IPS DF 4.7 (cell line): Measurements from ENCODE around the gene CDC20B.
"Not testable (repeated sequence)": the region's sequence is repeated elsewhere in the genome, so short reads cannot be mapped to it uniquely, and the experiment has no call there.

ENCODE experiments used
- DNase-seq: peaks from one replicate; pipeline ENCODE4 v3.0.0-alpha.2; 2013; ENCODE audit warnings: low spot score; ENCODE audit errors: extremely low read depth

Gene CDC20B

DNA sequence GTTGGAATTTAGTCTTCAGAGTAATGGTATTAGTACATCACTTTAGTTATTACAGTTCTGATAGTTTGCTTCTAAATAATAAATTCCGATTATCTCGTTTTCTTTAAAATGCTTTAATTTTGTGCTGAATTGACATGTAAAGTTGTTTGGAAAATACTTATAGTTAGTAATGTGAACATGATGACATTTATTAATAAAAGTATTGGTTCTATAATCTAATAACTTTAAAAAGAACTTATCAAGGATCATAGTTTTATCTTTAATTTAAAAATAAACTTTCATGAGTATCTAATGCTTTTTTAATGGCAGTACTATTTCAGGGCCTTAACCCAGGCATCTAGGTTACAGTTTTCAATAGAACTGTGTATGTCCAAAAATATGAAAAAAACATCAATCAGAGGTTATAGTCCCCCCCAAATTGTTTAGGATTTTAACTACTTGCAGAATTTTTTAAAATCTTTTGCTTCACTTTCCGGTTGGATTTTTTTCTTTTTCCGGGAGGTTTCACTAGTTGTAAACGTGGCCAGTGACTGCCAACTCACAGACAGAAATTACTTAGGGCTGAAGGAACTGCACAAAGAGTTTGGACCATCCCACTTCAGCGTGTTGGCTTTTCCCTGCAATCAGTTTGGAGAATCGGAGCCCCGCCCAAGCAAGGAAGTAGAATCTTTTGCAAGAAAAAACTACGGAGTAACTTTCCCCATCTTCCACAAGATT is 12.3 kb downstream of the CDC20B start:
- DNase-seq = no peak

DNA sequence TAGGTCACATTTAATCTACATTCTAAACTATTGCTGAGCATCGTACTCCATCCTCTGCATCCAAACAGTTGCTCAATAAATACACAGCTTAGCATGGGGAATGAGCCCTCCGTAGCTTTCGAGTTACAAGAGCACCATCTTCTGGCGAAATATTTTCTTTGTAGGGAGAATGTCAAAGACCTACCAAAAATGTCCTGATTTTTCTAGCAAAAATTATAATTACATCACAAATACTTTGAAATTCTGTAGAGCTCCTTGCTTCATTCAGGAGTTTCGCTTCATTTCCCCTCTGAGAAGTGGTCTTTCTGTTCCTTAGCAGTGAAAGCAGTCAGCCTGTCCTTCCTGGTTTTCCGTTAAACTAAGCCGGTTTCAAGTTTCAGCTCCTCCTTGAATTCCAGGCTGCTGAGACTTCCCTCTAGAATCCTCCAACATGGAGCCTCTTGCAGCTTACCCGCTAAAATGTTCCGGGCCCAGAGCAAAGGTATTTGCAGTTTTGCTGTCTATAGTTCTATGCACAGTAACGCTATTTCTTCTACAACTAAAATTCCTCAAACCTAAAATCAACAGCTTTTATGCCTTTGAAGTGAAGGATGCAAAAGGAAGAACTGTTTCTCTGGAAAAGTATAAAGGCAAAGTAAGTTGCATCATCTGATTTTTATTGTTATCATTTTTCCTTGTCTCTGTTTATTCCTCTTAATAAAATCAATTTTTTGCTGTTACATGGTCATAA is 13.0 kb downstream of the CDC20B start, which contains the start of gene GPX8:
GPX8 (plus strand) TSS at position 409 of the 730 bp plus-strand sequence; CDS start at position 431, 22 bp downstream.
- no peak for DNase-seq

DNA sequence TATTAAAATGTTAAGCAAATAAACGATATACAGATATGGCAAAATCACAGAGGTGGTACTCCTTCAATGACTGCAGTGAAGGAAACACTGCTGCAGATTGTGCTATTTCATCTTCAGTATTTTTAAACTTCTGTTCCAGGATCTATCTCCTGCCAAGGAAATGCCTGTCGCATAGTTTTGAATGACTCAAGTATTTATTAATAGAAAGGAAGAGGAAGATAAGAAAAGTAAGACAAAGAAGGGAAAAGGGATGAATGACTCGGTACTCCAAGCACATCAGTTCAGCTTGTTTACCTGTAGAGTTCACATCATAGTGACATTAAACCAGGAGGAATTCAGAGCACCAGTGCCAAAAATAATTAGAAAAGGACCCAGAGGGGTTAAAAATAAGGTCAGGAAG is 18.1 kb downstream of the CDC20B start:
- DNase-seq = no peak

DNA sequence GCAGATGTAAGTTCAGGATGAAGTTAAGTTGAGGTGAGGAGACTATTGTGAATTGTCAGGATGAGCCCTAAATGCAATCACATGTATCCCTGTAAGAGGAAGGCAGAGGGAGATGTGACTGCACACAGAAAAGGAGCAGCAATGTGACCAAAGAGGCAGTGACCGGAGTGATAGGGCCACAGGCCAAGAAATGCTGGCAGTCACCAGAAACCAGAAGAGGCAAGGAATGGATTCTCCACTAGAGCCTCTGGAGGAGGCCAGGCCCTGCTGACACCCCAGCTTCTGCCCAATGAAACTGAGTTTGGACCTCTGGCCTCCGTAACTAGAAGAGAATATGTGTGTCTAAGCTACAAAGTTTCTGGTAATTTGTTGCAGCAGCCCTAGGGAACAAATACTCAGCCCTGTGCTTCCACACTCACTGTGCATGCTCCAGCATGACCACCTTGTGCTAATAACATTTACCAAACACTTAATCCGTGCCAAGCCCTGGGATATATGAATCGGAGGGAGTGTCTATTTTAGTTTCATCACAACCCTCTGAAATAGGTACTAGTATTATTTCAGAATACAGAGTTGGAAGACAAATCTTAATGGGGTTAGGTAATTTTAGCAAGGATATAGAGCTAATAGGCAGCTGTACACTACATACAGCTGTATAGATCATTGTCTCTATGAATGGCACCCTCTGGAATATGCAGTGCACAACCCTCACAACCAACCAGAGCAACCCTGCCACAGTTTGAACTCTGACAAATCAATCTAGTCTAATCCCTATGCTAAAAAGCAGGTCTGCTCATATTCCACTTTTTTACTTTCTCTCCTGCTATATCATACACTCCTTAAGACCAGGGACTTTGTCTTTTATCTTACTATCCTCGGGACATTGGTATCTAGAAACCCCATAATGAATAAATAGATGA is 20.8 kb downstream of the CDC20B start:
- DNase-seq = no peak

DNA sequence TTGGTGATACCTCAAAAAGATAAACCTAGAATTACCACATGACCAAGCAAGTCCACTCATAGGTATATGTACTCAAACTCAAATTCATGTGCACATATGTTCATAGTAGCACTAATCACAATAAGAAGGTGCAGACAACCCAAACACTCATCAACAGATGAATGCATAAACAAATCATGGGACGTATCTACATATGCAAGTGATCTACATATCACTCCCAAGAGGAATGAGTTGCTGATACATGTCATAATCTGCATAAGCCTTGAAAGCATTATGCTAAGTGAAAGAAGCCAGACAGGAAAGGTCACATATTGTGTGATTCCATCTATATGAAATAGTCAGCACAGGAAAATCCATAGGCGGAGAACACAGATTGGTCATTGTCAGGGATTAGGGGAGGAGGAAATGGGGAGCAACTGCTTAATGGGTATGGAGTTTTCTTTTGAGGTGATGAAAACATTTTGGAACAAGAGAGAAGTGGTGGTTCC is 23.6 kb downstream of the CDC20B start:
- no peak for DNase-seq

DNA sequence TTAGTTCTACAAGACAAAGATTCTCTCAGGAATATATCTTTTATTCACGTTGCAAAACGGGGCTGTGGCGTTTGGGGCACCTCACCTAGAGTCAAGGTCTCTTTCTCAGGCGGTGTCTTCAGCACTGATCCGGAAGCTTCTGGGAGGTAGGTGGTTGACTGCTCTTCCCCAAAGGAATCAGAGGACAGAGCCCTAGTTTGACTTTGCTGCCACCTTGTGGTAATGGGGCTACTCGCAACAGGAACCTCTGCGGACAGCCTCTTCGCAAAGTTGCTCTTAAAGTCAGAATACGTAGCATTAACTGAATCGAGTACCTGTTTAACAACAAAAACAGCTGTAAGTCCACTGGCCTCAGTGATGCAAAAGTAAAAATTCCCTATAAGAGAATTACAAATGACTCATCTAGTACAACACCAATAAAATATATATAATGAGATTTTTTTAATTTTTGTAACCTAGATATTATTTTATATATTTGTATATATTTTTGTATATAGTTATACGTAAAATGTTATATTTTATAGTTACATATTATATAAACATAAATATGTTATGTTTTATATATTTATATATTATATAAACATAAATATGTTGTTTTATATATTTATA is 26.3 kb downstream of the CDC20B start:
- peak; percentile 92 for DNase-seq

DNA sequence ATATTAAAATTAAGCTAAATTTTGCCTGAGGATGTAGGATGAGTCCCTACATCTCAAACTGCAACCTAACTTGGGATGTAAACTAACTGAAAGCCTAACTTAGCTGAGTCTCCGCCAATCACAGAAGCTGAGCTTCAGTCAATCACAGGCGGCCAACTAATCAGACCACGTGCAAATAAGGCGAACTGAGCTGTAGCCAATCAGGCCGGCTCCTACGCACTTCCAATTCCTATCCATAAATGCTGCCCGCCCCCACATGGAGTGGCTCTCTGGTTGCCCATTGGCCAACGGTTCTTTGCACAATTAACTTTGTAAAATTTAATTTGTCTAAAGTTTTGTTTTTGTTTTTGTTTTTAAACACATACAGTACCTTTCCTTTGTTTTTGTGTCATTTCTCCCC is 26.9 kb downstream of the CDC20B start:
- DNase-seq = no peak

DNA sequence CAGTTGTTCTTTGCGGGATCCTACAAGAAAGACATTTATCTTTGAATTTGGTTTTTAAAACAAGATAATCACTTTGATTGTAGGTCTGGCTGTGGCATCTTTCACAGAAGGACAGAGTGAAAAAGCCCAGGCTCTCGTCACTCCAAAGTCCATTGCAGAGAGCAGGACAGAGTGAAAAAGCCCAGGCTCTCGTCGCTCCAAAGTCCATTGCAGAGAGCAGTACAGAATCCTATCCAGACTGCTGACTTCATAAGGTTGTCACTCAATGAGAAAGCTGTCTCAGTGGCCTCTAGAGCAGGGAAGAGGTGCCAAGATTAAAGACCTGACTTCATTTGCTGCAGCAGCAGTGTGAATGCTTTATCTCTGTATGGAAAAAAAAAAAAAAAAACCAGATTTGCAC is 29.4 kb downstream of the CDC20B start:
- no peak for DNase-seq

DNA sequence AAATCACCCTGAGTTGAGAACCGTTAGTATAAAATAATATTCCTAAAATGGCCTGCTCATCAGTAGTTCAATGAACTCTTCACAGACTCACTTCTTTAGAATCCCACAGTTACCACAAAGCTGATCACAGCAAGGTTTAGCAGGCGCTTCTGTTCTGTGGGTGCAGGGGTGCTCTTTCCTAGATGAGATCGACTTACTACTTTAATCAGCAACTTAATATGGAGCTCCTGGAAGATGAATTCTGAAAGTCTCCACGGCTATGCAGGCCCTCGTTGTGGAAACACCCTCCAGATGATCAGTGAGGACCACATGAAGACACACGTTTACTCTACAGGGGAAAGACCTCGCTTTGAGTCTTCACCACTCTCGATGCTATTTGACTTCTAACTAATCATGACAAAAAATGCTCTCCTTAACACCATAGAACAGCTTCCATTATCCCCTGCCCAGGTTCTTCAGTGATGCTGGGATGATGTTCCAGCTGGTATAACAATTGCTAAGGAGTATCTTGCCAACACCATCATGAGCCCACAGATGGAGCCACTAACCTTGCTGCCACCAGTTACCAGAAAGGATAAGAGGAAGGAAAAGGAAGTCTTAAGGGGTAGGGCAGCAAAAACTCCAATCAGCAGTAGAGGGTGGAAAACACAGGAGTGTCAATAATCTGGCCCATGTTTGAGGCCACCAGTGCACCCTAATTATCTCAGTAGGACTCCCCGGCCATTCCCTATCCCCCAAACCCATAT is 30.9 kb downstream of the CDC20B start:
- DNase-seq = no peak

DNA sequence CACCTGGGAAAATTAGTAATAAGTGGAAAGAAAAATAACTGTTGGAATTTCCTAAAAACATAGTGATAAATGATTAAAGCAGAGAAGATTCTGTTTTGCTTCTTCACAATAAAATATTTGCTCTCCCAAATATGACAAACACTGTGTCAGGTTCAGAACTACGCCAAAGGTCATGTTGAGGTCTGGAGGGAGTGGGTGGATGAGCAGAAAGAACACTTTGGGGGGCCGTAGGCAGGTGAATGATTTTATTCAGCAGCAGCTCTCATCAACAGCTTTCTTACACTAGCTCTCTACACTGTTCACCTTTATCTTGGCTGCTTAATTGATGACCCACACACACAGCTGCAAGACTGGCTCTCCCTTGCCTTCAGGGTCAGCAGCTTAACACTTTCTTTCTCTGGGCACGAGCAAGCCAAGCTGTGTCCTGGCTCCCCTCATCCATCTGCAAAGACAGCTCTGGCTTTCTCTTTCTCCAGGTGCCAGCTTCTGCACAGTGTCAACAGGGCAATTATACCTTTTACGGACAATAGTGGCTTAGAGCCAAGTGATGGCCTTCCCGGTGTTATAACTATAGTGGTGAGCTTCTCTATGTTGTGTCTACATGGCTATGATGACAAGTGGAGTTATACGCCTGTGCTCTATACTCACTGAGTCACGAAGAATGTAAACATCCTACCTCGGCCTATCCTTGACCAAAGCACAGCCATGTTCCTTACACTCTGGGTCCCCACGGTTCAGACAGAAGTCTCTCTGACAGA is 31.9 kb downstream of the CDC20B start:
- no peak for DNase-seq

DNA sequence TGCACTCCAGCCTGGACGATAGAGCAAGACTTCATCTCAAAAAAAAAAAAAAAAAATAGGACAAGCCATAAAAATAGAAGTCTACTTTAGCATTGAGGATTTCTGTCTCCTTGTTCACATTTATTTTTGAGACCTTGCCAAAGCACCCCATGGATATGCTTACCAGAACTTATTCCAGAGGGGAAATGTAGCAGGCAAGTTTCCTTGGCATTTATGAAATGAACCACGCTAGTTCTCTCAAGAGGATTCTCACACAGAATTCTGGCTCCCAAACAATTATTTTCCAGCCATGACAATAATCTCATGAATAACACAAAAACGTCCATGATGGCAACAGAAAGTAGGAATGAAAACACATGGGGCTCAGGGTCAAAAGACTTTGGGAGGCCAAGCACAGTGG is 36.5 kb downstream of the CDC20B start:
- DNase-seq = no peak

DNA sequence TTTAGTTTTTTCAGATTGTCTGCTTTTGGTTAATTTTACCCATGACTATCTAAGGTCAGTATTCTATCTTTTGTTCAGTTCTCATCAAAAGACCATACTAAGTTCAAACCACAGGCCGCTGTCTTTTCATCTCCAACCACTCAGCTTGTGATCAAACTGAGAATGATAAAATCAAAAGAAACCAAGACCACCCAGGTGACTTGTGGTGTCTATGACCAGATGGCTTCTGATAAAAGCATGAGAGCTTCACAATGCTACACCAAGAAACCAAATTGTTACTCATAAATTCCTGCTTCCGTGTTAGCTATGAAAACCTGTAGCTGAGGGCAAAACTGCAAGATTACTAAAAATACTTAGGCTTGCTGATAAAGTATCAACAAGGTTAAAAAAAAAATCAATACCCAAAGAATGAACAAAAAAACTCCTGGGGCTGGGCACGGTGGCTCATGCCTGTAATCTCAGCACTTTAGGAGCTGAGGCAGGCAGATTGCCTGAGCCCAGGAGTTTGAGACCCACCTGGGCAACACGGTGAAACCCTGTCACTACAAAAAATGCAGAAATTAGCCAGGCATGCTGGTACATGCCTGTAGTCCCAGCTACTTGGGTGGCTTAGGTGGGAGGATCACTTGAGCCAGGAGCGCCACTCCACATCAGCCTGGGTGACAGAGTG is 38.8 kb downstream of the CDC20B start:
- DNase-seq = no peak

DNA sequence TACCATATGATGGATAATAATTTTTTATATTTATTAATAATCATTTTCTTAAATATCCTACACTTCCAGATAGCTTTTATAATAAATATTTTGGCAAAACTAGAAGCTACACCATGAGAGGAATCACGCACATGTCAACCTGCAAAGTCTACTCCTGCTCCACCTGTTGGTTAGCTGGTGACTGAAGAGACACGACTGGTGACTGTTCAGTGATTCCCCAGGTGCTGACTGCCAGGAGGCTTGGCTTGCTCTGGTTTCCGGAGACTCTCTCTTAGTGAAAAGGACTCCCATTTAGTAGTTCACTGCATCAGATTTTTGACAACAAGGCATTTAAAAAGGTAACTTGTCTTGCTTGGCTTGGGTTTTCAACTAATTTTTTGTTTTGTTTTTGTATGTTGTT is 49.6 kb downstream of the CDC20B start:
- no peak for DNase-seq

DNA sequence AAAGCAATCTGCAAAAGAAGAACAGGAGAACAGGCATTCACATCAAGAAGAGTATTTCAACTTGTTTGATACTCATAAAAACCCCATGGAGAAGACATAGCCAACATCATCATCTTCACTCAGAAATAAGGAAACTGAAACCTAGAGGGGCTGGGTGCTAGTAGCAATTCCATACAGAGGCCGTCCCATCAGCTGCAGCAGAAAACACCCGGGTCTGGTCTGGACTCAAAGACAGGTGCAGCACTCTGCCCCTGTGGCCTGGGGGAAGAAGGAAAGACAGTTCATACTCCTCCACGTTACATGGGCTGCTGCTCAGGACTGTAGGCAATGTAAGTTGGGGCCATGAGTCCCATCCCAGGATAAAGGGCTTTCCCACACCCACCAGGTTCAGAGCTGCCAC is 58.9 kb downstream of the CDC20B start:
- no peak for DNase-seq

DNA sequence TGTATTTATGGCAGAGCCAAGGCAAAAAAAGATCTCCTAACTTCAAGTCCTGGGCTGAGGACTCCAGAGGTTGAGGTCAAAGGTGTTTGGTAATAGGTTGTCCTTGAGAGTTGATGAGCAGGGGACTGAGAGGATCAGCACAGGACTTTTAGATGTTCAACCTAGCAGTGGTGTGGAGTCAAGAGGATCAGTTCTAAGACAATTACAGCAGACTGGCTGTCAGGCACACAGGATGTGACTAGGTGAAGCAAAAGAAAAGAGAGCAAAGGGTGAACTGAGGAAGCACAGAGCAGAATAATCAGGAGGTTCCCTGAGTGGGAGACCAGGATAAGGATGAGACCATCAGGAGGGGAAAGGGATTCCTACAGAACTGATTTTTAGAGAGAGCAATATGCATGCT is 59.6 kb downstream of the CDC20B start:
- DNase-seq = no peak

DNA sequence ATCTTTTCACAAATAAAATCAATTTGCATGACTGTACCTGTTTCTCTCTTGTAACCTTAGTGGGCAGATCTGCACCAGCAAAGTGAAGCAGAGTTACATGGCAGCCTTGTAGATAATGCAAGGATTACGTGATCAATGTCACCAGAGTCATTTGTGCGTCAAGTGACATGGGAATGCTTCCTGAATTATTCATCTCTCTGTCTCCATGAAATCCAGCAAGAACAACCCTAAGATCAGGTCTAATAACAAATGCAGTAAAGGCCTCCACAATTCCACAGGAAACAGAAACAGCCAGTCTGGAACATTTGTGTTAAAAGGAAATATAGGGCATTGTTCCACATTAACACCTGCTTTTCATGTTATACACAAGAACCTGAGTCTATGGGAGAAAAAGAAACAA is 62.8 kb downstream of the CDC20B start:
- no peak for DNase-seq

DNA sequence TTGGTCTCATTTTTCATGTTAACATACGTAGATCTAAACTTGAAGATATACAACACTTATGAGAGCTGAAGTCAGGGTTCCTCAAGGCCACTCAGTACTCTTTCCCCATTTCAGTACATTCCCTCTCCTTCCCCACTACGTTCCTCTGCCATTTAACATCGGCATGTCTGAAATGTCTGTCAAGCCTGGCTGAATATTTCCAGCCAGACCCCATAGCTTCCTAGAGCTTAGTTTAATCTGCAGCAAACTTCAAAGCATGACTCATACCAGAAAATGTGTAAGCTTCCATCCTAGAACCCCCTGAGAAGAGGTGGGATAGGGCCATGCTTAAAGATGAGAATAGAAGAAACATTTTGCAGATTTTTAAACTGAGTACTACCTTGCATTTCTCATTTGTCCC is 64.3 kb downstream of the CDC20B start:
- DNase-seq = no peak

DNA sequence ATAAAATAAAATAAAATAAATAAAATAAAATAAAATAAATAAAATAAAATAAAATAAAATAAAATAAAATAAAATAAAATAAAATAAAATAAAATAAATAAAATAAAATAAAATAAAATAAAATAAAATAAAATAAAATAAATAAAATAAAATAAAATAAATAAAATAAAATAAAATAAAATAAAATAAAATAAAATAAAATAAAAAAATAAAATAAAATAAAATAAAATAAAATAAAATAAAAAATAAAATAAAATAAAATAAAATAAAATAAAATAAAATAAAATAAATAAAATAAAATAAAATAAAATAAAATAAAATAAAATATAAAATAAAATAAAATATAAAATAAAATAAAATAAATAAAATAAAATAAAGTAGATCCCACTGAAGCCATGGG is 67.0 kb downstream of the CDC20B start:
- DNase-seq = not testable (repeated sequence)

DNA sequence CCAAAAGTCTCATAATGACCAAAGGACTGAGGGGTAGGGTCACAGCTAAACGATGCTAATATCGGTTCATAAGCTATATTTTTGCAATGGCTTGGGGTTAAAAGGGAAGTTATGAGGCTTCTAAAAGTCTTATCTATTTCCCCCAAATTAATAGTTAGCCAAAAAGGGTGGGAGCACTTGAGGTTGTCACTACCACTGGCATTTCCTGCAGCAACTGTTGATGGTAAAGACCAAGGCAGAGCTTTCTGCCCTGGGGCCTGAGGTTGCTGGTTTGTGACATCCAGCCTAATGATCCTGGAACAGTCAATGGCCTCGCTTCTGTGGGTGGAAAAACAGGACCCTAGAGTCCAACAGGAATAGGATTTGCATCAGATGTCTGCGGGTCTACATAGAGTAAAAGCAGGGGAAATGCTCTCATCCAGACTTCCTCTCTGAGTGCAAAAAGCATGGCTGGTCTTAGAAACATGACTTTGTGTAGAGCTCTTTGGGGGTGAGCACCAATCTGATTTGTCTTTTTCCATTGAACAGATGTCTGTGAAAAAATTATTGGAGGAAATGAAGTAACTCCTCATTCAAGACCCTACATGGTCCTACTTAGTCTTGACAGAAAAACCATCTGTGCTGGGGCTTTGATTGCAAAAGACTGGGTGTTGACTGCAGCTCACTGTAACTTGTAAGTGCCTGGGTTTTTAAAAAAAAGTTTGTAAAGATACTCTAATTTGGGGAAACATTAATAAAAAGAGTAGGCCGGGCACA is 67.9 kb downstream of the CDC20B start:
- no peak for DNase-seq
